HepG2 (cell line): Measurements from ENCODE around the gene HLF. TPM values are rescaled to one million over a fixed set of nuclear protein-coding genes. Genes with fewer than 3 reads are reported as not detected.
A peak's percentile ranks its signal among the peaks of the same experiment; 100 is the strongest.

Source experiments
- AFF4 ChIP-seq: sonication (generic); formaldehyde crosslinking; IDR thresholded peaks from 2 replicates; pipeline ENCODE4 v1.4.0; 2020; ENCODE audit warnings: missing genetic modification reagents
- ASH2L ChIP-seq: fragments of 300-600, 200-600 bp; sonication (generic); IDR thresholded peaks from 2 replicates; pipeline ENCODE4 v1.7.0; 2017; ENCODE audit warnings: low read depth, mild to moderate bottlenecking, moderate library complexity, mixed read lengths, low read length; ENCODE audit not compliant: insufficient read length
- EHMT2 ChIP-seq: fragments of 200-600 bp; sonication (generic); IDR thresholded peaks from 2 replicates; pipeline ENCODE4 v1.7.0; 2017; ENCODE audit warnings: antibody characterized with exemption, low read depth, low read length, borderline replicate concordance
- NAIF1 ChIP-seq: sonication (generic); formaldehyde crosslinking; IDR thresholded peaks from 2 replicates; pipeline ENCODE4 v1.5.0; 2020; ENCODE audit warnings: mild to moderate bottlenecking, missing genetic modification reagents, borderline replicate concordance
- PLSCR1 ChIP-seq: sonication (generic); formaldehyde crosslinking; IDR thresholded peaks from 2 replicates; pipeline ENCODE4 v1.5.0; 2020; ENCODE audit warnings: missing genetic modification reagents, mild to moderate bottlenecking, borderline replicate concordance
- RXRA ChIP-seq: sonication (generic); formaldehyde crosslinking; IDR thresholded peaks from 2 replicates; pipeline ENCODE4 v1.5.1; 2020; ENCODE audit warnings: missing genetic modification reagents
- TP53 ChIP-seq: sonication (generic); formaldehyde crosslinking; conservative IDR thresholded peaks from 2 replicates; pipeline ENCODE4 v1.4.0; 2020; ENCODE audit warnings: missing genetic modification reagents
- ZBTB1 ChIP-seq: sonication (generic); formaldehyde crosslinking; IDR thresholded peaks from 2 replicates; pipeline ENCODE4 v1.4.0; 2020; ENCODE audit warnings: missing genetic modification reagents, borderline replicate concordance
- ZBTB42 ChIP-seq: sonication (generic); formaldehyde crosslinking; IDR thresholded peaks from 2 replicates; pipeline ENCODE4 v1.5.0; 2020; ENCODE audit warnings: mild to moderate bottlenecking, missing genetic modification reagents
- ZFAT ChIP-seq: sonication (generic); formaldehyde crosslinking; conservative IDR thresholded peaks from 2 replicates; pipeline ENCODE4 v1.8.1; 2023; ENCODE audit warnings: missing genetic modification reagents, inconsistent platforms
- ZFP82 ChIP-seq: sonication (generic); formaldehyde crosslinking; IDR thresholded peaks from 2 replicates; pipeline ENCODE4 v1.5.1; 2020; ENCODE audit warnings: mild to moderate bottlenecking, missing genetic modification reagents, borderline replicate concordance
- ZKSCAN1 ChIP-seq: fragments of 150-350 bp; IDR thresholded peaks from 2 replicates; pipeline ENCODE4 v1.6.1; 2014; ENCODE audit warnings: low read length
- ZMYM3 ChIP-seq: sonication (generic); formaldehyde crosslinking; IDR thresholded peaks from 2 replicates; pipeline ENCODE4 v1.5.1; 2020; ENCODE audit warnings: mild to moderate bottlenecking, missing genetic modification reagents
- ZNF20 ChIP-seq: sonication (generic); formaldehyde crosslinking; IDR thresholded peaks from 2 replicates; pipeline ENCODE4 v1.4.0; 2020; ENCODE audit warnings: mild to moderate bottlenecking, moderate library complexity, missing genetic modification reagents
- ZNF264 ChIP-seq: sonication (generic); formaldehyde crosslinking; IDR thresholded peaks from 2 replicates; pipeline ENCODE4 v1.4.0; 2020; ENCODE audit warnings: missing genetic modification reagents
- ZNF576 ChIP-seq: sonication (generic); formaldehyde crosslinking; IDR thresholded peaks from 2 replicates; pipeline ENCODE4 v1.4.0; 2020; ENCODE audit warnings: mild to moderate bottlenecking, missing genetic modification reagents
- ZNF589 ChIP-seq: sonication (generic); formaldehyde crosslinking; conservative IDR thresholded peaks from 2 replicates; pipeline ENCODE4 v1.8.0; 2022; ENCODE audit warnings: mild to moderate bottlenecking, moderate library complexity, missing genetic modification reagents
- polyA plus RNA-seq, 8 experiments: library from polyadenylated mRNA; depleted of rRNA in 3 of 8; stranded (reverse) in 7 of 8; unstranded in 1 of 8; fragments of >200 nt; fragmentation: Illumina TruSeq in 4 of 8; extraction: Trizol in 4 of 8; gene quantifications; 2 replicates each; pipeline versions ENCODE4 v1.2.1 to v1.2.3, GENCODE V29; 2011 to 2016; ENCODE audit warnings: low read depth in 4 of 8, missing spikeins in 1 of 8, mixed read lengths in 1 of 8; ENCODE audit not compliant: insufficient read depth in 1 of 8
- total RNA-seq, 5 experiments: library from RNA; depleted of rRNA; stranded (reverse); fragments of >200 nt; fragmentation: Illumina TruSeq; extraction: Trizol; gene quantifications; 2 replicates each; pipeline ENCODE4 v1.2.3, GENCODE V29; 2016; ENCODE audit warnings: low read depth in 1 of 5
- TF ChIP-seq, protein P1 (sequence below): sonication (generic); formaldehyde crosslinking; IDR thresholded peaks from 2 replicates; pipeline ENCODE4 v1.4.0; 2020; ENCODE audit warnings: mild to moderate bottlenecking, missing genetic modification reagents

Gene HLF
- total and polyA plus RNA-seq, 2 of the 13 experiments (the other 11 are each of a cell fraction or from before 2014, with no cell fraction given): 202 to 346 TPM

- TF ChIP-seq, protein P1, sequence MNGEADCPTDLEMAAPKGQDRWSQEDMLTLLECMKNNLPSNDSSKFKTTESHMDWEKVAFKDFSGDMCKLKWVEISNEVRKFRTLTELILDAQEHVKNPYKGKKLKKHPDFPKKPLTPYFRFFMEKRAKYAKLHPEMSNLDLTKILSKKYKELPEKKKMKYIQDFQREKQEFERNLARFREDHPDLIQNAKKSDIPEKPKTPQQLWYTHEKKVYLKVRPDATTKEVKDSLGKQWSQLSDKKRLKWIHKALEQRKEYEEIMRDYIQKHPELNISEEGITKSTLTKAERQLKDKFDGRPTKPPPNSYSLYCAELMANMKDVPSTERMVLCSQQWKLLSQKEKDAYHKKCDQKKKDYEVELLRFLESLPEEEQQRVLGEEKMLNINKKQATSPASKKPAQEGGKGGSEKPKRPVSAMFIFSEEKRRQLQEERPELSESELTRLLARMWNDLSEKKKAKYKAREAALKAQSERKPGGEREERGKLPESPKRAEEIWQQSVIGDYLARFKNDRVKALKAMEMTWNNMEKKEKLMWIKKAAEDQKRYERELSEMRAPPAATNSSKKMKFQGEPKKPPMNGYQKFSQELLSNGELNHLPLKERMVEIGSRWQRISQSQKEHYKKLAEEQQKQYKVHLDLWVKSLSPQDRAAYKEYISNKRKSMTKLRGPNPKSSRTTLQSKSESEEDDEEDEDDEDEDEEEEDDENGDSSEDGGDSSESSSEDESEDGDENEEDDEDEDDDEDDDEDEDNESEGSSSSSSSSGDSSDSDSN: no peak
- TF ChIP-seq ZFP82 (CRISPR knock-in tag): no peak
- 0 out of 2 replicates have a peak, but pooled peaks have one; percentile 21 for TF ChIP-seq ZMYM3 (CRISPR knock-in tag)
- TF ChIP-seq ZNF20 (CRISPR knock-in tag): no peak
- no peak for TF ChIP-seq ZNF589 (CRISPR knock-in tag)
- 0 out of 2 replicates have a peak, but pooled peaks have one; percentile 41 for TF ChIP-seq RXRA (CRISPR knock-in tag)
- TF ChIP-seq AFF4 (CRISPR knock-in tag): 0 out of 2 replicates have a peak, but pooled peaks have one; percentile 15
- TF ChIP-seq NAIF1 (CRISPR knock-in tag): no peak
- TF ChIP-seq PLSCR1 (CRISPR knock-in tag): no peak
- 0 out of 2 replicates have a peak, but pooled peaks have one; percentile 28 for TF ChIP-seq ZNF576 (CRISPR knock-in tag)
- no peak for TF ChIP-seq ZNF264 (CRISPR knock-in tag)
- TF ChIP-seq EHMT2: no peak
- TF ChIP-seq TP53: no peak
- no peak for TF ChIP-seq ZKSCAN1
- TF ChIP-seq ZBTB1 (CRISPR knock-in tag): no peak
- no peak for TF ChIP-seq ZBTB42 (CRISPR knock-in tag)
- TF ChIP-seq ASH2L: peak; percentile 28
- no peak for TF ChIP-seq ZFAT
Measured at GRCh38 chr17:55294042-55294751, 29.4 kb downstream of the HLF start (continued).
